Astrocyte of the cerebellum (primary cell): ENCODE measurements around the gene ADARB2.

Source experiments
- DNase-seq: peaks from one replicate; pipeline ENCODE4 v3.0.0-alpha.2; 2011; ENCODE audit warnings: low read depth
- H3K4me3 ChIP-seq: 2 replicates; pipeline ENCODE4 v1.5.1; 2011; ENCODE audit warnings: mild to moderate bottlenecking, low read depth, low read length, moderate library complexity
- CTCF ChIP-seq: IDR thresholded peaks from 2 replicates; pipeline ENCODE4 v1.5.1; 2012; ENCODE audit warnings: low read length, low read depth, moderate library complexity, mild to moderate bottlenecking; ENCODE audit errors: missing control alignments
- in situ Hi-C: cut with HindIII; loops from 2 replicates; pipeline ENCODE4 v1.10.0; 2017; ENCODE audit warnings: low sequenced_read_pairs

The ADARB2 gene

DNA sequence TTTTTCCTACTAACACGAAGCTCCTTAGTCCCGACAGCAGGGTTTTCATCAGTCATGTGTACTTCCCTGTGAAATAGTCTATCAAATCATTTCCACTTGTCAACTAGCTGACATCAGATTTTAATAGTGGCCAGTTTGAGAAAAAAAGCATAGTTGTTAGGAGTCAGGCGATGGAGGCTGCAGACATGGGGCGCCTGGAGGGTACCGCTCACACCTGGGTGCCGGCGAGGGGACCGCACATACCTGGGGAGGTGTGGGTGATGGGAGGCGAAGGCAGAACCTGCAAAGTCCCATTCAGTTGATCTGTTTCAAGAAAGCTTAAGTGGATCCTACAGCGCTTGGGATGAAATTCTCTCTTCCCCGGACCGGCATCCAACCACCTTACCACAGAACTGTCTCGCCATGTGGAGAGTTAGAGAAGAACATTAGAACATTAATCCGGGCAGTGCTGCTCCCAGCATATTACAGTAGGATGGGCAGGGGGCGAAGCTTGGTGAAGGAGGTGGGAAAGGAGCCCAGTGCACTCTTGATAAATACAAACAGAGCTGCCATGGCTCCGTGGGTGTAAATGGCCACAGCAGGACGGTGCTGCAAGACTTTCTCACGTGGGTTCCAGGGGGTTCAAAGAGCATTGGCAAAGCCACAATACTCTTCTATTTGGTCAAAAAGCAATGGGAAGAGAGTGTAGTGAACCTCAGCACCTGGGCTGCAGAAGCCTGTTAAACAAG, 24.2 kb downstream of the ADARB2 start:
- DNase-seq: no peak
- in situ Hi-C loops: no loop called here
- no peak overlapping the region for H3K4me3 ChIP-seq
- no peak for TF ChIP-seq CTCF

DNA sequence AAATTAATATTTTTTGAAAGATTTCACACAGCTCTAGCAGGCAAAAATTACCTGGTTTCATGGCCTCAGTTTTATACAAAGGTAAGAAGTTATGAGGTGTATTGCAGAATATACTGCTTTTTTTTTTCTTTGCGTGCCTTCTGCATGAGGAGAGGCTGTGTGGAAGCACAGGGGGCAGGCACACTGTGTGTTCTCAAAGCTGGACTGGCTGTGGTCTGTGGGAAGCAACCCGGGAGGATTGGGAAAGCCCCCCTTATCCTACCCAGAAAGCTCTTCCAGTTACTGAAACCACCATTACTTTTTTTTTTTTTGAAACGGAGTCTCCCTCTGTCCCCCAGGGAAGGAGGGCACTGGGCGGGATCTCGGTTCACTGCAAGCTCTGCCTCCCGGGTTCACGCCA, 25.0 kb downstream of the ADARB2 start:
- H3K4me3 ChIP-seq: no peak overlapping the region
- in situ Hi-C loops: no loop called here
- TF ChIP-seq CTCF: no peak
- DNase-seq: no peak

DNA sequence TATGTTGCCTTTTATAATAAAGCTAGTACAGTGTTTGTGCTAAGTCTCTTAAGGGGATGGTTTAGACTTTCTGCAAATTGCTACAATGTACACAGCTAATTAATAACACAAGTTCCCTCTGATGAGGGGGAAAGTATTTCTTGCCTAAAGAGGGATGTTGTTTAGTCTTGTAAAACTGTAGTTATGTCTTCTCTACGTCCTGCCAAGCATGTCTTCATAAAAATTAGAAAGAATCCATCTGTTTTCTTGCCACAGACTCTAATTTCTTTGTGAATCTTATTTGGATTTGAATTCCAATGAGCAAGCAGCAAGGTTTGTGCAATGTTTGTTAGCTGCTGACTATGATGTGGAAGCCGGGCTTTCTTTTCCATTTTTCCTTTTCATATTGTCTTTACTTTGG, 28.2 kb downstream of the ADARB2 start:
- no peak overlapping the region for H3K4me3 ChIP-seq
- in situ Hi-C loops: no loop called here
- no peak for DNase-seq
- no peak for TF ChIP-seq CTCF

- DNase-seq: no peak
- TF ChIP-seq CTCF: no peak
- in situ Hi-C loops: no loop called here
- no peak overlapping the region for H3K4me3 ChIP-seq
Measured at GRCh38 chr10:1708746-1709145, 28.6 kb downstream of the ADARB2 start.

DNA sequence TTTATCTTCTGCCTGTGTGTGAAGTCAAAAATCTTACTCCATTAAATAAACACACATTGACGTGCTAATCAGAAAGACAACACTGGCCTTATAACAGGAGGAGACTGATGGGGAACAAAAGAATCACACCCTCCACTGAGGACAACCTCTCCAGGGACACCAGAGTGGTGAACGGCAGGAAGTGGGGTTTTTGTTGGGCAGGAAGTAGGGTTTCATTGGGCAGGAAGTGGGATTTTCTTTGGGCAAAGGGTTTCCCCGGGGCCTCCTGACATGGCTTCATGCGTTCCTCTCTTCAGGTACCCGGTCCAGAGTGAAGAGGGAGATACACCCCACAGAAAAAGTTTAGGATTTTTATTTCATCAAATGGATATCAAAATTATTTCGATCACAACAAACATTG, 30.6 kb downstream of the ADARB2 start:
- H3K4me3 ChIP-seq: no peak overlapping the region
- no peak for TF ChIP-seq CTCF
- in situ Hi-C loops: no loop called here
- no peak for DNase-seq

- H3K4me3 ChIP-seq: no peak overlapping the region
- in situ Hi-C loops: no loop called here
- DNase-seq: no peak
- TF ChIP-seq CTCF: no peak
Measured at GRCh38 chr10:1706256-1706655, 31.1 kb downstream of the ADARB2 start.
